Glomerular visceral epithelial cell (primary cell): Measurements from ENCODE around the gene ROR2.
"Not testable (repeated sequence)": the region's sequence is repeated elsewhere in the genome, so short reads cannot be mapped to it uniquely, and the experiment has no call there.

Source experiments
- DNase-seq: peaks from one replicate; pipeline ENCODE4 v3.0.0-alpha.2; 2016; ENCODE audit errors: extremely low spot score

Gene ROR2

DNA sequence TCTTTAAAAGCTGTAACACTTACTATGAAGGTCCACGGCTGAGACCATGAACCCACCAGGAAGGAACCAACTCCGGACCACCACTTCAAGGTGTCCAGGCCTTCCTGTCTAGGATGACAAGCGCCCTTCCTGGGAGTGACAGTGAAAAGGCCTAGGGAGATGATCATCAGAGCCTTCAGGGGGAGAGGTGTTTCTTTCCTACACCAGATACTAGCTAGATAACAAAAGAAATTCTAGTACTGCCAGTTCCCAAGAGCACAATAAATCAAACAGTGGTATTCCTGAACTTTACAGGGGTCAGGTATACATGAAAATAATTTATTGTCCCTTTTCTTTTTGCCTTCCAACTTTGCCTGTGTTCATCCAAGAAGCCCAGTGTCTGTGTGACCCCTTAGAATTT is 432.2 kb downstream of the ROR2 start:
- DNase-seq, result no peak

DNA sequence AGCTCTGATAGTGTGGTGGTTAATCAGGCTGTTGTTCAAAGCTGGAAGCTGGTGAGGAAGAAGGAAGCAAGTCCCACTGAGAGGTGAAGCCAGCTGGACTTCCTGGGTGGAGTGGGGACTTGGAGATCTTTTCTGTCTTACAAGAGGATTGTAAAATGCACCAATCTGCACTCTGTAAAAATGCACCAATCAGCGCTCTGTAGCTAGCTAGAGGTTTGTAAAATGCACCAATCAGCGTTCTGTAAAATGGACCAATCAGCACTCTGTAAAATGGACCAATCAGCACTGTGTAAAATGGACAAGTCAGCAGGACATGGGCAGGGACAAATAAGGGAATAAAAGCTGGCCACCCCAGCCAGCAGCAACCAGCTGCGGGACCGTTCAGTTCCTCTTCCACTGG is 432.7 kb downstream of the ROR2 start:
- DNase-seq, result not testable (repeated sequence)

GRCh38 chr9:91516777-91517176 is 433.3 kb downstream of the ROR2 start:
- no peak for DNase-seq

GRCh38 chr9:91516081-91516480 is 433.9 kb downstream of the ROR2 start:
- no peak for DNase-seq

- peak; percentile 65 for DNase-seq
These were observed 434.8 kb downstream of the ROR2 start for GRCh38 chr9:91515074-91515687.
